Stimulated activated CD4-positive, alpha-beta T cell treated with anti-CD3 and anti-CD28 coated beads, Interleukin-15, amount 100 ng/mL, for 48 hours (primary cell): ENCODE measurements around the gene ZBTB20.
"Not testable (repeated sequence)": the region's sequence is repeated elsewhere in the genome, so short reads cannot be mapped to it uniquely, and the experiment has no call there.

ENCODE experiments used
- DNase-seq, 2 donors: peaks; one replicate each; pipeline ENCODE4 v3.0.0-alpha.2; 2020; ENCODE audit warnings: low read depth in 2 of 2

The ZBTB20 gene

GRCh38 chr3:114714237-114714636 lies 432.9 kb downstream of the ZBTB20 start:
- DNase-seq, result no peak

- DNase-seq, result no peak
Observed at GRCh38 chr3:114712728-114713492, 434.2 kb downstream of the ZBTB20 start.

- no peak for DNase-seq
Observed at GRCh38 chr3:114711321-114711886, 435.7 kb downstream of the ZBTB20 start.

- no peak for DNase-seq
Observed at GRCh38 chr3:114709102-114709501, 438.0 kb downstream of the ZBTB20 start.

GRCh38 chr3:114707252-114707860 lies 439.7 kb downstream of the ZBTB20 start:
- DNase-seq, result no peak

GRCh38 chr3:114706591-114707232 lies 440.4 kb downstream of the ZBTB20 start:
- peak in 1 of 2 donors; percentile 36 for DNase-seq

- no peak for DNase-seq
Observed at GRCh38 chr3:114700637-114701234, 446.4 kb downstream of the ZBTB20 start.

- DNase-seq, result no peak
Observed at GRCh38 chr3:114698146-114699105, 448.7 kb downstream of the ZBTB20 start.

GRCh38 chr3:114697401-114697800 lies 449.7 kb downstream of the ZBTB20 start:
- no peak for DNase-seq

GRCh38 chr3:114694251-114694650 lies 452.8 kb downstream of the ZBTB20 start:
- no peak for DNase-seq

GRCh38 chr3:114691871-114692270 lies 455.2 kb downstream of the ZBTB20 start:
- no peak for DNase-seq

- DNase-seq, result no peak
Observed at GRCh38 chr3:114690911-114691310, 456.2 kb downstream of the ZBTB20 start.

GRCh38 chr3:114687151-114687550 lies 459.9 kb downstream of the ZBTB20 start:
- DNase-seq, result no peak

GRCh38 chr3:114686621-114687020 lies 460.5 kb downstream of the ZBTB20 start:
- DNase-seq, result no peak

- no peak for DNase-seq
Observed at GRCh38 chr3:114685161-114685560, 461.9 kb downstream of the ZBTB20 start.

GRCh38 chr3:114680299-114680698 lies 466.8 kb downstream of the ZBTB20 start:
- DNase-seq, result no peak

GRCh38 chr3:114679773-114680172 lies 467.3 kb downstream of the ZBTB20 start:
- DNase-seq, result not testable (repeated sequence)

- no peak for DNase-seq
Observed at GRCh38 chr3:114675104-114675503, 472.0 kb downstream of the ZBTB20 start.

- no peak for DNase-seq
Observed at GRCh38 chr3:114674036-114674435, 473.1 kb downstream of the ZBTB20 start.

- no peak for DNase-seq
Observed at GRCh38 chr3:114673481-114673880, 473.6 kb downstream of the ZBTB20 start.
